Measurements from ENCODE around the gene ROPN1L.
"Not testable (repeated sequence)": the region's sequence is repeated elsewhere in the genome, so short reads cannot be mapped to it uniquely, and the experiment has no call there.

Gene ROPN1L

DNA sequence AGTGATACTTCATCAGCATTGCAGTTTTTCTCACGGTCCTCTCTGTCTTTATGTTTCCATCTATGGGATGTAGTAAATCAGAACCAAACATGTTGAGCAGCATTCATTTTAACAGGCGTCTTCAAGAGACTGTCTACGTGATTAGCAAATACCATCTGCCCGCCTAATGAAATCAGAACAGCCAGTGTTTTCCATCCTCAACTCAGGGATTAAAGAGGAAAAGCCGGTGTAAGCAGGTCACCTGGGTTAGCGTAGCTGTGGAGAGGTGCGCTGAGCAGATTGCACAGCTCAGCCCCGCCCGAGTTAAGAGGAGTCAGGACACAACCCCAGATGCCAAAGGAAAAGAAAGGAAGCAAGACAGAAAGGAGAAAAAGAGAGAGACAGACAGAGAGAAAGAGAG lies 67.9 kb downstream of the ROPN1L start:
- H3K36me3 ChIP-seq (ENCODE audit: control insufficient read depth, insufficient read depth, low read length), result no peaks in the 10 kb centered on the region
- H3K4me3 ChIP-seq (ENCODE audit: insufficient read depth, low read depth, low read length, poor library complexity, severe bottlenecking), result no peak overlapping the region
- H3K27me3 ChIP-seq (replicated peaks; ENCODE audit: control insufficient read depth, insufficient read depth, low read length, poor library complexity, severe bottlenecking), result no peaks in the 10 kb centered on the region
- no peak overlapping the region for H3K27ac ChIP-seq (ENCODE audit: insufficient read depth, low read length, poor library complexity, severe bottlenecking)
- H3K9me3 ChIP-seq (ENCODE audit: control insufficient read depth, low read length), result no peaks in the 10 kb centered on the region
- no peak for DNase-seq
- no peaks in the 10 kb centered on the region for H3K4me1 ChIP-seq (ENCODE audit: control insufficient read depth, insufficient read depth, low read length, poor library complexity, severe bottlenecking)

DNA sequence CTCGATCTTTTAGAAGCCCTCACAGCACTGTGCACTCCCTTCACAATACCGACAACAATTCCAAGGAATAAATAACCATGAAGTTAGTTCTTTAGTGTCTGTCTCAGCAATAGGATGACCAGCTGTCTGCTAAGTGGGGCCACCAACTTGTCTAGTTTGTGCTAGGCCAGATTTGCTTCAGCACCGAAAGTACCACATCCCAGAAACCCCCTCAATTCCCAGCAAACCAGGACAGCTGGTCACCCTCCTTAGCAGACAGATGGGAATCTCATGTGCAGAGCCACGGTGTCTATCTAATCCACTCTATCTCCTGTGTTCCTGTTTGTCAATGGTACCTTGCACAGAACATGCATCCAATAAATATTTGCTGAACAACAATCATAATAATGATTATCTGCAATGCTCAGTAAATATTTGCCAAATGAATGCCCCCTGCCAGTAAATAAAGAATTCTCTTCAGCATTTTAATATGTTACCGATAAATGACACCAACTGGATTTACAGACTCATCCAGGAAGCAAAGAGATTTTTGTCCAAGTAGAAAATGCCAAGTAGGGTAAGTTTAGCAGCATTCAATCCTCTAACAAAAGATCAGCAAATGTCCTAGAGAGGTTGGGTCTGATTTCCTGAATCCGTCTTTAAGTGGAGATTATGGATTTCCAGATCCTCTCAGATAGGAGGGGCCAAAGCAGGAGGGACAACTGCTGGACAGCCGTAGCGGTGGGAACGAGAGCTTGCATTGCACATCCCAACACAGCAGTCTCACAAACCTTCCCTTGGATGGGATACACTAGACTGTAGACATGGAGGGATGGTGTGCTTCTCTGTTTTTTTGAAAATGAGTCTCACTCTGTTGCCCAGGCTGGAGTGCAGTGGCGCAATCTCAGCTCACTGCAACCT lies 70.3 kb downstream of the ROPN1L start:
- H3K4me1 ChIP-seq (ENCODE audit: control insufficient read depth, insufficient read depth, low read length, poor library complexity, severe bottlenecking), result no peaks in the 10 kb centered on the region
- H3K4me3 ChIP-seq (ENCODE audit: insufficient read depth, low read depth, low read length, poor library complexity, severe bottlenecking), result no peak overlapping the region
- DNase-seq, result no peak
- no peaks in the 10 kb centered on the region for H3K36me3 ChIP-seq (ENCODE audit: control insufficient read depth, insufficient read depth, low read length)
- no peak overlapping the region for H3K27ac ChIP-seq (ENCODE audit: insufficient read depth, low read length, poor library complexity, severe bottlenecking)
- H3K9me3 ChIP-seq (ENCODE audit: control insufficient read depth, low read length), result no peaks in the 10 kb centered on the region
- no peaks in the 10 kb centered on the region for H3K27me3 ChIP-seq (replicated peaks; ENCODE audit: control insufficient read depth, insufficient read depth, low read length, poor library complexity, severe bottlenecking)

DNA sequence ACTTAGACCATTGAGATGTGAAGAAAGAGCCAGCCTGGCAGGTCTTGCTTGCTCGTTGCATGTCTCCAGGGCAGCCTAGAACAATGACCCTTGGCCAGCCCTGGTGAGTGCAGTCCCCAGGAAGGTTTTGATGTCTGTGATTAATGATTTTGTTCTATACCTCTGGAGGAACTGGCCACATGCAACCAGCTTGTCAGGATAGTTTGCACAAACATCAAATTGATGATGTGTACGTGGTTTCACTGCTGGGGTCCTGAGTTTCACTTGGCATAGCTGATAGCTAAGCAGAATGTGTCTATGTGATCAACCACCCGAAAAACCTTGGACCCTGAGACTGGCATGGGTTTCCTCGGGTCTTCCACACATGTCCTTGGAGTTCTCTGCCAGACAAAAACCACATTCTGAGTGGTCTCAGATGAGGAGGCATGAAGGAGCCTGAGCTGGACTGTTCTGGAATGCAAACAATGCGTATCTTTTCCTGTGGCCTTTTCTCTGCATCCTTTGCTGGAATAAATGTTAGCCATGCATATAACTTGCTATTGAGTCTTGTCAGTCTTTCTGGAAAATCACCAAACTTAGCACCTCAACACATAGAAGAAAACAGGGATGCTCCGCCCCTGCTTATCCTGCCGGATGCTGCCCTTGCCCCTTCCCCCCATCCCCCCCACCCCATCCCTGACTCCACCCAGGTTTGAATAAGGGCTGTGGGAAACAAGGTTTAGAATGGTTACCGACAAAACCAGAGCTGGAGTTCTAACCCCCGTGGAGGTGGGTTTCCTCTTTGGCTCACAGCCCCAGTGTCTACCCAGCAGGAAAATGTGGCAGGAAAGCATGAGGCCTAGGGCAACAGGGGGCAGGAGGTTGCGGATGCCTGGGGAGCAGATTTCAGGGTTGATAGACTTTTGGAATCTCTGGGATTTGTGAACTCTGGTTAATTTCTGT lies 72.1 kb downstream of the ROPN1L start:
- Histone ChIP-seq H3K27ac (ENCODE audit: insufficient read depth, low read length, poor library complexity, severe bottlenecking) (no peak overlapping the region), H3K36me3 (ENCODE audit: control insufficient read depth, insufficient read depth, low read length) (no peaks in the 10 kb centered on the region), H3K27me3 (replicated peaks; ENCODE audit: control insufficient read depth, insufficient read depth, low read length, poor library complexity, severe bottlenecking) (no peaks in the 10 kb centered on the region), H3K9me3 (ENCODE audit: control insufficient read depth, low read length) (no peaks in the 10 kb centered on the region), H3K4me1 (ENCODE audit: control insufficient read depth, insufficient read depth, low read length, poor library complexity, severe bottlenecking) (no peaks in the 10 kb centered on the region), H3K4me3 (ENCODE audit: insufficient read depth, low read depth, low read length, poor library complexity, severe bottlenecking) (no peak overlapping the region)
- DNase-seq, result no peak

DNA sequence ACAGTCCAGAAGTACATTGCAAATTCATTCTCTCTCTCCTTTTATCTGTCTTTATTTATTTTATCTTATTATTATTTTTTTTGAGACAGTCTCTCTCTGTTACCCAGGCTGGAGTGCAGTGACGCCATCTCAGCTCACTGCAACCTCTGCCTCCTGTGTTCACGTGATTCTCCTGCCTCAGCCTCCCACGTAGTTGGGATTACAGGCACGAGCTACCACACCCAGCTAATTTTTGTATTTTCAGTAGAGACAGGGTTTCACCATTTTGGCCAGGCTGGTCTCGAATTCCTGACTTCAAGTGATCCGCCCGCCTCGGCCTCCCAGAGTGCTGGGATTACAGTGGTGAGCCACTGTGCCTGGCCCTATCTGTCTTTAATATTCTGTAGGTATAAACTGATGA lies 72.9 kb downstream of the ROPN1L start:
- not testable (repeated sequence) for H3K4me1 ChIP-seq (ENCODE audit: control insufficient read depth, insufficient read depth, low read length, poor library complexity, severe bottlenecking); H3K4me3 ChIP-seq (ENCODE audit: insufficient read depth, low read depth, low read length, poor library complexity, severe bottlenecking); H3K27ac ChIP-seq (ENCODE audit: insufficient read depth, low read length, poor library complexity, severe bottlenecking); H3K36me3 ChIP-seq (ENCODE audit: control insufficient read depth, insufficient read depth, low read length); H3K9me3 ChIP-seq (ENCODE audit: control insufficient read depth, low read length); DNase-seq; H3K27me3 ChIP-seq (replicated peaks; ENCODE audit: control insufficient read depth, insufficient read depth, low read length, poor library complexity, severe bottlenecking)
